Thymus (tissue), 11 donors: ENCODE results near the gene HCAR3. TPM values are rescaled to one million over a fixed set of nuclear protein-coding genes. Genes with fewer than 3 reads are reported as not detected.
A peak's percentile ranks its signal among the peaks of the same experiment; 100 is the strongest.
"Not testable (repeated sequence)": the region's sequence is repeated elsewhere in the genome, so short reads cannot be mapped to it uniquely, and the experiment has no call there.

Source experiments
- DNase-seq, 9 donors: peaks; one replicate each; pipeline ENCODE4 v3.0.0-alpha.2; 2013; ENCODE audit warnings: low spot score in 9 of 9, low read depth in 6 of 9, missing footprints in 1 of 9
- H3K27ac ChIP-seq, 2 donors: one replicate each; pipeline ENCODE4 v1.5.1; 2013; ENCODE audit warnings: control low read depth in 1 of 2, low read depth in 1 of 2, low read length in 1 of 2, mild to moderate bottlenecking in 1 of 2, moderate library complexity in 1 of 2
- H3K27me3 ChIP-seq, 2 donors: one replicate each; pipeline ENCODE4 v1.5.1; 2013; ENCODE audit warnings: low read length in 1 of 2; ENCODE audit not compliant: control insufficient read depth in 2 of 2, insufficient read depth in 1 of 2
- H3K36me3 ChIP-seq, 2 donors: one replicate each; pipeline ENCODE4 v1.5.1; 2013; ENCODE audit warnings: low read length in 1 of 2, mild to moderate bottlenecking in 1 of 2, moderate library complexity in 1 of 2; ENCODE audit not compliant: control insufficient read depth in 2 of 2, insufficient read depth in 2 of 2
- H3K4me1 ChIP-seq, 2 donors: one replicate each; pipeline ENCODE4 v1.5.1; 2013; ENCODE audit warnings: low read length in 2 of 2; ENCODE audit not compliant: control insufficient read depth in 2 of 2, insufficient read depth in 2 of 2
- H3K4me3 ChIP-seq, 2 donors: one replicate each; pipeline ENCODE4 v1.5.1; 2013; ENCODE audit warnings: low read length in 2 of 2, control low read depth in 1 of 2, mild to moderate bottlenecking in 1 of 2
- H3K9me3 ChIP-seq, 2 donors: one replicate each; pipeline ENCODE4 v1.5.1; 2013; ENCODE audit warnings: low read length in 1 of 2, mild to moderate bottlenecking in 1 of 2; ENCODE audit not compliant: control insufficient read depth in 2 of 2, insufficient read depth in 1 of 2
- WGBS: extraction: QIAGEN DNeasy Blood & Tissue Kit; methylation state at CpG from one replicate; pipeline ENCODE4 v1.1.7; 2013; 5-methylcytosine and 5-hydroxymethylcytosine counted together
- polyA plus RNA-seq: library from polyadenylated mRNA; stranded (reverse); fragments of 200-250 nt; gene quantifications from one replicate; pipeline ENCODE4 v1.2.3, GENCODE V29; 2013
- total RNA-seq: library from RNA; stranded (reverse); fragments of 120-200 nt; gene quantifications from one replicate; pipeline ENCODE4 v1.2.4, GENCODE V29; 2013
- donor health status: healthy.

The HCAR3 gene
- total and polyA plus RNA-seq, 2 donors = 0.47 to 1.8 TPM

GRCh38 chr12:122686538-122686937, 30.1 kb downstream of the HCAR3 start:
- no peaks in the 10 kb centered on the region for H3K4me1 ChIP-seq
- 95% methylated on average over 3 of the region's 3 CpGs for WGBS
- no peaks in the 10 kb centered on the region for H3K9me3 ChIP-seq
- H3K27me3 ChIP-seq = no peaks in the 10 kb centered on the region
- no peaks in the 10 kb centered on the region for H3K36me3 ChIP-seq
- H3K4me3 ChIP-seq = no peak overlapping the region
- DNase-seq = no peak
- H3K27ac ChIP-seq = no peak overlapping the region

- no peak for DNase-seq
- H3K27ac ChIP-seq = no peak overlapping the region
- H3K4me1 ChIP-seq = no peaks in the 10 kb centered on the region
- H3K27me3 ChIP-seq = no peaks in the 10 kb centered on the region
- no peaks in the 10 kb centered on the region for H3K36me3 ChIP-seq
- H3K4me3 ChIP-seq = no peak overlapping the region
- H3K9me3 ChIP-seq = no peaks in the 10 kb centered on the region
- WGBS = 97% methylated on average over 5 of the region's 5 CpGs
Observed at GRCh38 chr12:122684297-122684813, 32.3 kb downstream of the HCAR3 start.

- Histone ChIP-seq H3K27me3 (no peaks in the 10 kb centered on the region), H3K4me3 (no peak overlapping the region), H3K27ac (no peak overlapping the region), H3K9me3 (no peaks in the 10 kb centered on the region), H3K4me1 (no peaks in the 10 kb centered on the region), H3K36me3 (no peaks in the 10 kb centered on the region)
- 95% methylated on average over 4 of the region's 4 CpGs for WGBS
- peak in 1 of 9 donors; percentile 6 for DNase-seq
Observed at GRCh38 chr12:122681814-122682213, 34.8 kb downstream of the HCAR3 start.

- H3K27me3 ChIP-seq, H3K27ac ChIP-seq, H3K4me1 ChIP-seq, DNase-seq, H3K4me3 ChIP-seq, H3K9me3 ChIP-seq, H3K36me3 ChIP-seq: not testable (repeated sequence)
- 90% methylated on average over 6 of the region's 6 CpGs for WGBS
Observed at GRCh38 chr12:122680989-122681388, 35.6 kb downstream of the HCAR3 start.

- not testable (repeated sequence) for DNase-seq, H3K36me3 ChIP-seq
- WGBS = 98% methylated on average over 32 of the region's 32 CpGs
Observed at GRCh38 chr12:122676781-122677180, 39.8 kb downstream of the HCAR3 start.

GRCh38 chr12:122676015-122676414, 40.6 kb downstream of the HCAR3 start:
- H3K27me3 ChIP-seq, H3K4me3 ChIP-seq, H3K4me1 ChIP-seq, H3K27ac ChIP-seq, H3K36me3 ChIP-seq, DNase-seq, H3K9me3 ChIP-seq: not testable (repeated sequence)
- whole genome bisulfite sequencing = 77% methylated on average over 8 of the region's 8 CpGs

More at GRCh38 chr12:122676781-122677180, 39.8 kb downstream of the HCAR3 start:
- H3K9me3 ChIP-seq, H3K27ac ChIP-seq, H3K27me3 ChIP-seq, H3K4me3 ChIP-seq, H3K4me1 ChIP-seq: not testable (repeated sequence)

- Histone ChIP-seq H3K36me3 (no peaks in the 10 kb centered on the region), H3K27ac (no peak overlapping the region), H3K27me3 (no peaks in the 10 kb centered on the region), H3K4me3 (no peak overlapping the region), H3K9me3 (no peaks in the 10 kb centered on the region), H3K4me1 (no peaks in the 10 kb centered on the region)
- WGBS = 93% methylated on average over 2 of the region's 2 CpGs
- DNase-seq = no peak
Observed at GRCh38 chr12:122672515-122672914, 44.1 kb downstream of the HCAR3 start.

GRCh38 chr12:122669397-122670070, 47.1 kb downstream of the HCAR3 start:
- DNase-seq = no peak
- Histone ChIP-seq H3K27ac (no peak overlapping the region), H3K27me3 (no peaks in the 10 kb centered on the region), H3K4me3 (no peak overlapping the region), H3K9me3 (no peaks in the 10 kb centered on the region), H3K36me3 (no peaks in the 10 kb centered on the region), H3K4me1 (no peaks in the 10 kb centered on the region)
- WGBS = 95% methylated on average over 5 of the region's 5 CpGs

- WGBS = 98% methylated on average over 2 of the region's 2 CpGs
- no peak overlapping the region for H3K4me3 ChIP-seq
- H3K4me1 ChIP-seq = no peaks in the 10 kb centered on the region
Observed at GRCh38 chr12:122668268-122668667, 48.3 kb downstream of the HCAR3 start.

More at GRCh38 chr12:122668268-122668667, 48.3 kb downstream of the HCAR3 start:
- no peak overlapping the region for H3K27ac ChIP-seq
- no peaks in the 10 kb centered on the region for H3K9me3 ChIP-seq
- no peaks in the 10 kb centered on the region for H3K36me3 ChIP-seq
- no peaks in the 10 kb centered on the region for H3K27me3 ChIP-seq
- no peak for DNase-seq
